Skin of body (tissue), 2 donors: Measurements from ENCODE around the gene FCRL6. TPM values are rescaled to one million over a fixed set of nuclear protein-coding genes. Genes with fewer than 3 reads are reported as not detected.

Experiments used
- DNase-seq: peaks from one replicate; lab custom pipeline; 2025; lab: John Stamatoyannopoulos, UW
- total RNA-seq: library from RNA; depleted of rRNA; stranded (reverse); fragments of >200 nt; gene quantifications from one replicate; pipeline ENCODE4 v1.2.3, GENCODE V29; 2014

FCRL6 gene
- total RNA-seq, 1 donor from 2014 or later: 0.49 TPM

DNA sequence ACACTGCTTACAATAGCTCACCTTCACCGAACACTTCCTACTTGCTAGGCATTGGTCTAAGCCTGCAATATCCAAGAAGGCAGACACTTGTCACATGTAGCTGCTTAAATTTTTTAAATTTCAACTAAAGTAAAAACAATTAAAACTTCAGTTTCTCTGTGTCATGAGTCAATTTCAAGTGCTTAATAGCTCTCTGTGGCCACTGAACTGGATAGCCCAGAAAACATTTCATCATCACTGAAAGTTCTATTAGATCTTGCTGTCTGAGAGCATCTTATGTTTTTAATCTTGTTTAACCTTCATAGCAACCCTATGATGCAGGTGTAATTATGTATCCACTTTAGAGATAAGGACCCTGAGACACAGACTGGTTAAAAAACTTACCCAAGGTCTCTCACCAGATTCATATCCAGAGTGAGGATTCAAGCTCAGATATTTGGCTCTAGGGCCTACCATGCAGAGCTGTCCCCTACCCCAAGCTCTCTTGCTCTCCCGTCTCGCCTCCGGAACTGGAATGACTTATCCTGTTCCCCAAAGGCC, 2.6 kb upstream of the FCRL6 start:
- DNase-seq: no peak

GRCh38 chr1:159800177-159800930, 1.8 kb upstream of the FCRL6 start:
- DNase-seq: no peak

DNA sequence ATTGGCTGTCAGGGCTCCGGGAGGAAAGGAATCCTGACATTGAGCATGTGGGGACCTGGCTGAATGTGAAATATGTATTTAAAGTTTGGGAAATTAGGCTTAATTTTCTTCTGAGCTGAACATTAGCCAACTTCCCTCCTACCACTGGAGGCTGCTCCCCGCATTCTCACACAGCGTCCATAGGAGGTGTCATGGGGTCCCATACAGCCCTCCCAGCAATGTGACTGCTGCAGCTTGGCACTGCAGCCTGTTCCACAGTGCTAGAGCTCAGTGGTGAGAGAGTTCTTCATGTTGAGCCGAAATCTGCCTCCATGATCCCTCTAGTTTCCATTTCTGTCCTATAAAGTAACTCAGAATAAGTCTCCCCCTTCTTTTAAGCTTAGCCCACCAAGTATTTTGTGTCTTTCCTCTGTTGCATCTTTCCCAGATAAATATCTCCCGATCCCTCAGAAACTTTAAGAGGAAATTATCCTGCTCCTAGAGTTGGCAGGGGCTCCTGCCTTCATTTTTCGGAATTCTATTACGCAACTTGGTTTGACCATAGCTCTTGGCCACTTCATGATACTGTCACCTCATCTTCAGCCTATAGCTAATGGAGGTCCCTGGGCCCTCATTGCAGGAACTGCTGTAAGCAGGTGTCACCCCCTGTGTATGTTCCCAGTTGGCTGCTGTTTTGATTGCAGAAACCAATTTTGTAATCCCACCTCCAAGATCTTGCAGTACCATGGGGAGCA, 2.0 kb downstream of the FCRL6 start:
- no peak for DNase-seq

- DNase-seq: no peak
These were observed 2.8 kb downstream of the FCRL6 start for GRCh38 chr1:159804924-159805323.

DNA sequence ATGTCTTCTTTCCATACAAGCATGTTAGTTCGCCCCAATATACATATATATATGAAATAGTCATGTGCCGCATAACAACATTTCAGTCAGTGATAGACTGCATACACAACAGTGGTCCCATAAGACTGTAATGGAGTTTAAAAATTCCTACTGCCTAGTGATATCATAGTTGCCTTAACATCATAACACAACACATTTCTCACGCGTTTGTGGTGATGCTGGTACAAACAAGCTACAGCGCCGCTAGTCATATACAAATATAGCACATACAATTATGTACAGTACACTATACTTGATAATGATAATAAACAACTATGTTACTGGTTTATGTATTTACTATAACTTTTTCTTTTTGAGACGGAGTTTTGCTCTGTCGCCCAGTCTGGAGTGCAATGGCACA, 13.8 kb downstream of the FCRL6 start:
- DNase-seq: no peak

DNA sequence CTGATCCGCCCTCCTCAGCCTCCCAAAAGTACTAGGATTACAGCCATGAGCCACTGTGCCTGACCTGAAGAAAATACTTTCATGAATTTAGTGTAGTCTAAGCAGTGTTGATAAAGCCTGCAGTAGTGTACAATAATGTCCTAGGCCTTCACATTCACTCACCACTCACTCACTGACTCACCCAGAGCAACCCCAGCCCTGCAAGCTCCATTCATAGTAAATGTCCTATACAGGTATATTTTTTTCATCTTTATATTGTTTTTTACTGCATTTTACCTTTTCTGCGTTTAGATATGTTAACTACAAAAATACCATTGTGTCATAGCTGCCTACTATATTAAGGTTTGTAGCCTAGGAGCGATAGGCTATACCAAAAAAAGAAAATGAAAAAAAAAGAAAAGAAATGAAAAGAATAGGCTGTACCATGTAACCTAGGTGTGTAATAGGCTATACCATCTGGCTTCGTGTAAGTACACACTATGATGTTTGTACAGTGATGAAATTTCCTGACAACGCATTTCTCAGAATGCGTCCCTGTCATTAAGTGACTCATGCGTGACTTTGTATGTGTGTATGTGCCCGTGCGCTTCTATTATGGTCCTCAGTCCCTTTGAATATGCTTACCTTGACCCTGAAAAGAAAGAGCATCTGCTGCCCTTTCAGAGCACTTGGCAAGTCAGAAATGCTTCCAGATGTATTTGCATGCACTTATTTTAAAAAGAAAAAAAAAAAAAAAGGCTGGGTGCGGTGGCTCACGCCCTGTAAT, 15.3 kb downstream of the FCRL6 start:
- DNase-seq: no peak

DNA sequence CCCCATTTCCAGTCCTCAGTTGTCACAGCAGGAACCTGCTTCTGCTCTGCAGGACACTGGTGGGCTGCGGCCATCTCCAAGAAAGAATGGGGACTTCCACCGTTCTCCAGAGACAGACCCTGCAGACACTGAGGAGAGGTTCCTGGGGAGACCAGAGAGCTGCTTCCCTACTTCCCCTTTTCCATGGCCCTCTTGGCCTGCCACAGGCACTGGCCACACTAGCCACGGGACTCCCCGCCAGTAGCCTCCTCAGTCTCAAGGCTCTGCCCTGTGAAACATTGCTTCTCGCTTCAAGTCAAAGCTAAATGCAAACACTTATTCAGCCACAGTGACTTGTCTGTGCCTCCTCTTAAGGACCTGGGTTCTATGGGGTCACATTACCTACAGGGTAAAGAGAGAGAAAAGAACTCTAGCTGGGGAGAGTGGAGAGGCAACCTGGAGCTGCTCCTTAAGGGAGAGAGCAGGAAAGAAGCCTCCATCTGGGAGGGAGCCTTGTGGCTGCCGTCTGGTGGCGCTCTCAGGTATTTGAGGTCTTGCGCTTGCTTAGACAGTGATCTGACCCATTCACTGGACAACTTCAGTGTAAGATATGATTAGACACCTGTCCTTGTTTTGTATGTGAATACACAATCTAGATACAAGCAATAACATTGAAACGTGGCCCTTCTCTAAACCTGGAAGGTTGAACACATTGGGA, 19.2 kb downstream of the FCRL6 start:
- DNase-seq: no peak

- DNase-seq: no peak
These were observed 21.2 kb downstream of the FCRL6 start for GRCh38 chr1:159823406-159823805.

GRCh38 chr1:159825564-159825963, 23.4 kb downstream of the FCRL6 start:
- no peak for DNase-seq

- no peak for DNase-seq
These were observed 24.4 kb downstream of the FCRL6 start, which contains the start of gene SLAMF8 for GRCh38 chr1:159826441-159827101. Gene SLAMF8, plus strand, starts transcription at chr1:159826873. Its CDS starts 26 bp downstream, at chr1:159826899.

DNA sequence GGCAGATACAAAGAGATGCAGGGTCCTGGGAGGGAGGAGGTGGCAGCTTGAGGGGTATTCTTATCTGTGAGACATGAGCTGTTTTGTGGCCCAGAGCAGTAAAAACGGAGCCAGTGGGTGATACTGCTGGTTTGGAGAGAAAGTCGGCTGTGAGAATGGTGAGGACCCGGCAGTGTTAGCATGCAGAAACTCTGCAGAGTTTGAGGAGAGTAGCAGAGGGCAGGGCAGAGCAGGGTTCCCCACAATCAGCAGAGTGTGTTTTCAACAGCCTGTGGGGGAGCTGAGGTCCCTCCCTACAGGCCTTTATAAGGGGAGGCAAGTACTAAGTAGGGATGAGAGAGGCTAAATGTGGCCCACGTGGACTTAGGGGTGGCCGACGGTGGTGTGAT, 24.9 kb downstream of the FCRL6 start:
- no peak for DNase-seq

DNA sequence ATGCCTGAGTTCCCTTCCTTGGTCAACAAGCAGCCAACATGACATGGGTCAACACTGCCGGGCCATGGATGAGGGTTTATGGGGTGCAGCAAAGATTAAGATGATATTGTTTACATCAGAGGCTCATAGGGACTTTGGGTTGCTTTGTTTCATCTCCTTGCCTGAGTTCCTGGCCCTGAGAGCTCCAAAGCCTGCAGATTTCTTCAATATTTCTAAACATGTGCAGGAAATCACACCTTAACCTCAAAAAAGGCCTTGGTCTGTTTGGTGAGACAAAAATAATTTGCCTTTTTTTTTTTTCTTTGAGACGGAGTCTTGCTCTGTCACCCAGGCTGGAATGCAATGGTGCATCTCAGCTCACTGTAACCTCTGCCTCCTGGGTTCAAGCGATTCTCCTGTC, 25.4 kb downstream of the FCRL6 start:
- DNase-seq: no peak

GRCh38 chr1:159828176-159828575, 26.0 kb downstream of the FCRL6 start:
- DNase-seq: no peak

DNA sequence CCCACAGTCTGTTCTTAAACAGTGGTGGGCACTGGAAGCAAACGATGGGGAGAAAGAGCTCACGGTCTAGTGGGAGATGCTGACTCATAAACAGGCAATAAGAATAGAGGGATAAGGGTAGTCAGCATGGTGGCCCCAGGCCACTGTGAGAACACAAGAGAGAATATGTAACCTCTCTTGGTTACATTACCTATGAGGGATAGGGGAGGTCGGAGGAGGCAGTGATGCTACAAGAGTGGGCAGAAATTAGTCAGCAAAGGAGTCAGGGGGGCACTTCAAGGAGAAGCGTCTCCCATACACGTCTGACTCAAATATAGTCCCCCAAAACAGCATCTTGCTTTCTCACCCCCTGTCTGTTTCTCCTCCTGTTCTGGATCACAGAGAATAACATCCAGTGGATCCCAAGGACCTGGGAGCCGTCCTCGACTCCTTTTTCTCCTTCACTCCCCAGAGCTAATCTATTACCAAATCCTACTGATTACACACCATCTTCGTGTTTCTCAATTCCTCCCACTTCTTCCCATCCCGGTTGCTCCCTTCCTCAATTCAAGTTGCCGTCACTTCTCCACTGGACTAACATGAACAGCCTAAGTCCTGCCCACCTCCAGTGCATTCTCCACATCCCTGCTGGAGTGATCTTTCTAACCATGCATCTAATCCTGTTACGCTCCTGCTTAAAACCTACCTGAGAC, 26.6 kb downstream of the FCRL6 start:
- no peak for DNase-seq

DNA sequence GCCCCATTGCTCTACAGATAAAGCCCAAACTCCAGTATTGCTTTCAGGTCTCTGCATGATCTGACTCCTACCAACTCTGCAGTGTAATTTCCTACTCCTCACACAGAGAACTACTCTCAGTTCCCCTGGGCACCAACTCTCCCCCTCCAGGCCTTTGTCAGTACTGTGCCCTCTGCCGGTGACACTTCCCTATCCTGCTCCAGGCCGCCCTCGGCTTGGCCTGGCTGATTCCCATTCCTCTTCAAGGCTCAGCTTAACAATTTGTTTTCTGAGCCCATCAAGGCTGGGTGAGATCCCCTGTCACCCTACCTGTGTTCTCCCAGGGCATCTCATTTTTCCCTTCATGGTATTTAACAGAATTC, 27.1 kb downstream of the FCRL6 start:
- no peak for DNase-seq

- no peak for DNase-seq
These were observed 27.8 kb downstream of the FCRL6 start for GRCh38 chr1:159829822-159830465.

DNA sequence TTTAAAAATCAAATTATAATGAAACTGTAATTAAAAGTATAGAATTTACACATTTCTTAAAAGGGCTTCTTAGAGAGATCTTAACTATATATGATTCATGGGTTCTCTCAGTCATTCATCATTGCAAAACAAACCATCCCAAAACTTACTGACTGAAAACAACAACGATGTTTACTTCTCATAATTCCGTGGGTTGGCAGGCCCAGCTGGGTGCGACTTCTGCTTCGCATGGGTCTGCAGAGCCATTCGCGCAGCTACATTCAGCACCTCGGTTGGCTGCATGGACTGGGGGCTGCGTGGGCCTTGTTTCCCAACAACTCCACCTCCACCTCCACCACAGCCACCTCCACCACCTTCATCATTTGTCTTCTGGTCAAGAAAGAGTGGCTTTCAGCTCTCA, 28.6 kb downstream of the FCRL6 start:
- DNase-seq: no peak

GRCh38 chr1:159831412-159832141, 29.4 kb downstream of the FCRL6 start:
- DNase-seq: peak; percentile 43

DNA sequence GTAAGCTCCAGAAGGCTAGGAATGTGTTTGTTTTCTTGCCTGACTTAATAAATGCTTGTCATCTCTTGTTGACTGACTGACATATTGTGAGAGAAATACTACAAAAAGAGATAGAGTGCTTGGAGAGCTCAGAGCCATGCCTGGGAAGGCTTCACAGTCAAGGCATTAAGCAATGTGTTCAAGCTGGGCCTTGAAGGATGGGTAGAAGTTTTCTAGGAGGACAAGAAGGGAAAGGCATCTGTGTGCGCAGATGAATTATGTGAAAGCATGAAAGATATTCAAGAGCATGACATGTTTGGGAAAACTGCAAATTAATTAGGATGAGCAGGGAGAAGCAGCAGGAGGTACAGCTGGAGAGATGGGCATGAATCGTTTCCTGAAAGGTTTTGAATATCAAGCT, 30.1 kb downstream of the FCRL6 start:
- DNase-seq: no peak
